ENCODE results near the gene TTYH1.

The TTYH1 gene

DNA sequence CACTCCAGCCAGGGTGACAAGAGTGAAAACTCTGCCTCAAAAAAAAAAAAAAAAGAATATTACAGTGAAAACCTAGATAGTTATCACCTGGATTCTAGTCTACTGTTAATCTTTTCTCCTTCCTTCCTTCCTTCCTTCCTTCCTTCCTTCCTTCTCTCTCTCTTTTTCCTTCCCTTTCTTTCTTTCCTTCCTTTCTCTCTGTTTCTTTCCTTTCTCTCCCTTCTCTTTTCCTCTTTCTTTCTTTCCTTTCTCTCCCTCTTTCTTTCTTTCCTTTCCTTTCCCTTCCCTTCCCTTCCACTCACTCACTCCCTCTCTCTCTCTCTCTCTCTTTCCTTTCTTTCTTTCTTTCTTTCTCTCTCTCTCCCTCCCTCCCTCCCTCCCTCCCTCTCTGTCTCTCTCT is 9.6 kb upstream of the TTYH1 start:
- no peaks in the 10 kb centered on the region for H3K36me3 ChIP-seq
- no peaks in the 10 kb centered on the region for H3K27me3 ChIP-seq
- TF ChIP-seq, protein P1, sequence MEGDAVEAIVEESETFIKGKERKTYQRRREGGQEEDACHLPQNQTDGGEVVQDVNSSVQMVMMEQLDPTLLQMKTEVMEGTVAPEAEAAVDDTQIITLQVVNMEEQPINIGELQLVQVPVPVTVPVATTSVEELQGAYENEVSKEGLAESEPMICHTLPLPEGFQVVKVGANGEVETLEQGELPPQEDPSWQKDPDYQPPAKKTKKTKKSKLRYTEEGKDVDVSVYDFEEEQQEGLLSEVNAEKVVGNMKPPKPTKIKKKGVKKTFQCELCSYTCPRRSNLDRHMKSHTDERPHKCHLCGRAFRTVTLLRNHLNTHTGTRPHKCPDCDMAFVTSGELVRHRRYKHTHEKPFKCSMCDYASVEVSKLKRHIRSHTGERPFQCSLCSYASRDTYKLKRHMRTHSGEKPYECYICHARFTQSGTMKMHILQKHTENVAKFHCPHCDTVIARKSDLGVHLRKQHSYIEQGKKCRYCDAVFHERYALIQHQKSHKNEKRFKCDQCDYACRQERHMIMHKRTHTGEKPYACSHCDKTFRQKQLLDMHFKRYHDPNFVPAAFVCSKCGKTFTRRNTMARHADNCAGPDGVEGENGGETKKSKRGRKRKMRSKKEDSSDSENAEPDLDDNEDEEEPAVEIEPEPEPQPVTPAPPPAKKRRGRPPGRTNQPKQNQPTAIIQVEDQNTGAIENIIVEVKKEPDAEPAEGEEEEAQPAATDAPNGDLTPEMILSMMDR (IDR thresholded peaks at IDR 0.05; ENCODE audit: low read depth, low read length): no peak
- H3K4me1 ChIP-seq: no peaks in the 10 kb centered on the region
- H3K4me3 ChIP-seq (ENCODE audit: low read depth, low read length): no peak overlapping the region
- DNase-seq: no peak
- H3K9me3 ChIP-seq: no peaks in the 10 kb centered on the region

DNA sequence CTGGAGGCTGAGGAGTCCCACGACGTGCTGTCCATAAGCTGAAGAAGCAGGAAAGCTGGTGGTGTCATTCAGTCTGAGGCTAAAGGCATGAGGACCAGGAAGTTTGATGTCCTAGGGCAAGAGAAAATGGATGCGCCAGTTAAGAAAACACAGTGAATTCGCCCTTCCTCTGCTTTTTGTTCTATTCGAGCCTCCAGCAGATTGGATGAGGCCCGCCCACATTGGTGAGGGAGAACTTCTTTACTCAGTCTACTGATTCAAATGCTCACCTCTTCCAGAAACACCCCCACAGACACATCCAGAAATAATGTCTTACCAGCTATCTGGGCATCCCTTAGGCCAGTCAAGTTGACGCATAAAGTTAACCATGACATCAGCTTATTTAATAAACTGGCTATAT is 7.5 kb upstream of the TTYH1 start:
- Histone ChIP-seq H3K4me3 (ENCODE audit: low read depth, low read length) (no peak overlapping the region), H3K4me1 (no peaks in the 10 kb centered on the region), H3K27me3 (no peaks in the 10 kb centered on the region), H3K36me3 (no peaks in the 10 kb centered on the region), H3K9me3 (no peaks in the 10 kb centered on the region)
- no peak for DNase-seq
- TF ChIP-seq, protein P1 (IDR thresholded peaks at IDR 0.05; ENCODE audit: low read depth, low read length): no peak

DNA sequence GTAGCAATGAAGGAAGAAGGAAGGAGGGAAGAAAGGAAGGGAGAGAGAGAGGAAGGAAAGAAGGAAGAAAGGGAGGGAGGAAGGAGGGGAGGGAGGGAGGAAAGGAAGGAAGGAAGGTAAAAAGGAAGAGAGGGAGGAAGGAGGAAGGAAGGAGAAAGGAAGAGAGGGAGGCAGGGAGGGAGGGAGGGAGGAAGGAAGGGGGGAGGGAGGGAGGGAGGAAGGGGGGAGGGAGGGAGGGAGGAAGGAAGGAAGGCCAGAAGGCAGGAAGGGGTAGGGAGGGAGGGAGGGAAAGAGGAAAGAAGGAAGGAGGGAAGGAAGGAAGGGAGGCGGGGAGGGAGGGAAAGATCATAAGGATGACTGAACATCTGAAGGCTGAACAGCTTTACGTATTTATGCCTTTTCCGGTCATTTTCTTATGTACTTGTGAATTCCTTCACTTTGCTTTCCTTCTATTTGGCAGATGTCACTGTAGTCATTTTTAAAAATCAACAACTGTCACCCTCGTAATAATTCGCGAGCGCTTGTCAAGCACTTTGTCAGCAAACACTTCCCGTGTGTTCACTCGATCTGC is 6.7 kb upstream of the TTYH1 start:
- Histone ChIP-seq H3K9me3 (no peaks in the 10 kb centered on the region), H3K27me3 (no peaks in the 10 kb centered on the region), H3K4me1 (no peaks in the 10 kb centered on the region), H3K36me3 (no peaks in the 10 kb centered on the region), H3K4me3 (ENCODE audit: low read depth, low read length) (no peak overlapping the region)
- DNase-seq: no peak
- TF ChIP-seq, protein P1 (IDR thresholded peaks at IDR 0.05; ENCODE audit: low read depth, low read length): no peak

DNA sequence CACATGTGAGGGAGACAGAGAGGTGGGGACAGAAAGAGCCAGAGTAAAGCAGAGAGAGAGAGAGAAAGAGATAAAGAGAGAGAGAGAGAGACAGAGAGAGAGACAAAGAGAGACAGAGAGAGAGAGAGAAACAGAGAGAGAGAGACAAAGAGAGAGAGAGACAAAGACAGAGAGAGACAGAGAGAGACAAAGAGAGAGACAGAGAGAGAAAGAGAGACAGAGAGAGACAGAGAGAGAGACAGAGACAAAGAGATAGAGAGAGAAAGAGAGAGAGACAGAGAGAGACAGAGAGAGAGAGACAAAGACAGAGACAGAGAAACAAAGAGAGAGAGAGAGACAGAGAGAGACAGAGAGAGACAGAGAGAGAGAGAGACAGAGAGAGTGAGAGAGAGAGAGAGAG is 4.2 kb upstream of the TTYH1 start:
- no peaks in the 10 kb centered on the region for H3K36me3 ChIP-seq
- H3K4me3 ChIP-seq (ENCODE audit: low read depth, low read length): no peak overlapping the region
- H3K9me3 ChIP-seq: no peaks in the 10 kb centered on the region
- DNase-seq: no peak
- TF ChIP-seq, protein P1 (IDR thresholded peaks at IDR 0.05; ENCODE audit: low read depth, low read length): no peak
- H3K27me3 ChIP-seq: peaks cover 14% of the 10 kb centered on the region
- no peaks in the 10 kb centered on the region for H3K4me1 ChIP-seq

DNA sequence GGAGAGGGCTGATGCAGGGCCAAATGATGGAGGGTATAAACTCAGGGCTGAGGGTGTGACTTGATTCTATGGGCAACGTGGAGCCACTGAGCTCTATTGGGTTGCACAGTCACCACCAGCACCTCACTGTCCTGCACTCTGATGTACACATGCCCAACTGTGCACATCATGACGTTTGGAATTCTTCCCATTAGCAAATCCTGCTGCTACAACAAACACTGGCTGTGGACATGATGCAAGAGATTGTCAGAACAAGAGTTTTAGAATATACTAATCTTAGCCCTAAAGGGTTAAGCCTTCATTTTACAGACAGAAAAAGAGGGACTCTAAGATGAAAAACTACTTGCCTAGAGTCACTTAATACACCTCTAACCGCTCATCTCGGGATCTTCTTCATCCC is 2.4 kb upstream of the TTYH1 start:
- Histone ChIP-seq H3K4me3 (ENCODE audit: low read depth, low read length) (no peak overlapping the region), H3K27me3 (peaks cover 27% of the 10 kb centered on the region), H3K36me3 (no peaks in the 10 kb centered on the region), H3K4me1 (no peaks in the 10 kb centered on the region), H3K9me3 (no peaks in the 10 kb centered on the region)
- TF ChIP-seq, protein P1 (IDR thresholded peaks at IDR 0.05; ENCODE audit: low read depth, low read length): no peak
- DNase-seq: no peak

DNA sequence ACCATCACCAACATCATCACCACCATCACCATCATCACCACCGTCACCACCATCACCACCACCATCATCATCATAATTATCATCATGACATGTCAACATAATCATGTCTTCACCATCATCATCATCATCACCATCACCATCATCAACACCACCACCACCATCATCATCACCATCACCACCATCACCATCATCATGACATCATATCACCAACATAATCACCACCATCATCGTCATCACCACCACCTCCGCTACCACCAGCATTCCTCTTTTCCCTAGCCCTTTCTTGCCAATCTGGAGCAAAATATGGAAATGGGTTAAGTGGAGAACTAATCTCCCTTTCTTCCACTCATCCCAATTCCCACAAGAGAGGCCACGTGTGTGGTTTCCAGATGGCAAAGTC is 1.1 kb upstream of the TTYH1 start:
- H3K4me3 ChIP-seq (ENCODE audit: low read depth, low read length): no peak overlapping the region
- no peaks in the 10 kb centered on the region for H3K36me3 ChIP-seq
- DNase-seq: no peak
- no peaks in the 10 kb centered on the region for H3K9me3 ChIP-seq
- no peaks in the 10 kb centered on the region for H3K4me1 ChIP-seq
- peaks cover 31% of the 10 kb centered on the region for H3K27me3 ChIP-seq
- TF ChIP-seq, protein P1 (IDR thresholded peaks at IDR 0.05; ENCODE audit: low read depth, low read length): no peak

Data from BE2C (cell line).